HAP-1 (cell line): ENCODE results near the gene PHKG1.
A peak's percentile ranks its signal among the peaks of the same experiment; 100 is the strongest.
"Not testable (repeated sequence)": the region's sequence is repeated elsewhere in the genome, so short reads cannot be mapped to it uniquely, and the experiment has no call there.

Experiments
- DNase-seq, 2 experiments: peaks; one replicate each; pipeline ENCODE4 v3.0.0-alpha.2; 2016 to 2020; ENCODE audit warnings: low spot score in 2 of 2
- H3K27me3 ChIP-seq: fragments of 250-450 bp; sonication (Bioruptor Pico); 2 replicates; pipeline ENCODE4 v1.5.1; 2020; ENCODE audit warnings: low read depth, mild to moderate bottlenecking, moderate library complexity
- H3K36me3 ChIP-seq: fragments of 250-450 bp; sonication (Bioruptor Pico); replicated peaks from 2 replicates; pipeline ENCODE4 v1.5.1; 2020; ENCODE audit warnings: mild to moderate bottlenecking
- H3K4me1 ChIP-seq: fragments of 250-450 bp; sonication (Bioruptor Pico); 2 replicates; pipeline ENCODE4 v1.5.1; 2020; ENCODE audit warnings: mild to moderate bottlenecking
- H3K4me3 ChIP-seq: fragments of 250-450 bp; sonication (Bioruptor Pico); 2 replicates; pipeline ENCODE4 v1.5.1; 2020; ENCODE audit warnings: mild to moderate bottlenecking, moderate library complexity
- H3K9me3 ChIP-seq: fragments of 250-450 bp; sonication (Bioruptor Pico); 2 replicates; pipeline ENCODE4 v1.5.1; 2020; ENCODE audit warnings: mild to moderate bottlenecking, moderate library complexity
- in situ Hi-C: fragments of 300-500 bp; cut with MboI; formaldehyde crosslinking; loops from 3 replicates; pipeline ENCODE4 v1.14.3; 2020; ENCODE audit warnings: low sequenced_read_pairs, inconsistent platforms, mixed read lengths

PHKG1 gene

DNA sequence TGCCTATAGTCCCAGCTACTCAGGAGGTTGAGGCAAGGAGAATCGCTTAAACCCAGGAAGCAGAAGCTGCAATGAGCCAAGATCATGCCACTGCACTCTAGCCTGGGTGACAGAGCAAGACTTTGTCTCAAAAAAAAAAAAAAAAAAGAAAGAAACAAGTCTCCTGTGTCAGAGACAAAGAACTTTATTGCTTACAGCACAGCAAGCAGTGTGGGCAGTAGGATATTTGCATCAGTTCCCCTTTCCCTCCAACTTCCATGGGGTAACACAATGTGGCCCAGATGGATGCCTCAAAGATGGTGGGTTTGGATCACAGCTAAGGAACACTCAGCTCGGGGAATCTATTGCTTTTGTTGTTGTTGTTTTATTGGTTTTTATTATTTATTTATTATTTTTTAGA, 47.0 kb downstream of the PHKG1 start:
- H3K36me3 ChIP-seq, H3K9me3 ChIP-seq: not testable (repeated sequence)

GRCh38 chr7:56040730-56041129, 52.0 kb downstream of the PHKG1 start:
- no peaks in the 10 kb centered on the region for H3K9me3 ChIP-seq
- no peaks in the 10 kb centered on the region for H3K27me3 ChIP-seq
- H3K4me3 ChIP-seq = no peak overlapping the region
- no peaks in the 10 kb centered on the region for H3K4me1 ChIP-seq
- in situ Hi-C loops = no loop called here
- DNase-seq = no peak
- H3K36me3 ChIP-seq = 0 out of 2 replicates have a peak, but pooled peaks cover 3% of the 10 kb centered on the region

More for the DNA sequence above, 47.0 kb downstream of the PHKG1 start:
- in situ Hi-C loops, DNase-seq, H3K27me3 ChIP-seq, H3K4me3 ChIP-seq: not testable (repeated sequence)
- H3K4me1 ChIP-seq = peaks cover 36% of the 10 kb centered on the region

GRCh38 chr7:56033671-56034432, 58.9 kb downstream of the PHKG1 start:
- peak overlapping the region; percentile 54 for H3K4me3 ChIP-seq
- H3K4me1 ChIP-seq = no peaks in the 10 kb centered on the region
- in situ Hi-C loops = no loop called here
- H3K27me3 ChIP-seq = no peaks in the 10 kb centered on the region
- peaks cover 25% of the 10 kb centered on the region for H3K36me3 ChIP-seq
- H3K9me3 ChIP-seq = no peaks in the 10 kb centered on the region
- DNase-seq = peak; percentile 87 to 92

DNA sequence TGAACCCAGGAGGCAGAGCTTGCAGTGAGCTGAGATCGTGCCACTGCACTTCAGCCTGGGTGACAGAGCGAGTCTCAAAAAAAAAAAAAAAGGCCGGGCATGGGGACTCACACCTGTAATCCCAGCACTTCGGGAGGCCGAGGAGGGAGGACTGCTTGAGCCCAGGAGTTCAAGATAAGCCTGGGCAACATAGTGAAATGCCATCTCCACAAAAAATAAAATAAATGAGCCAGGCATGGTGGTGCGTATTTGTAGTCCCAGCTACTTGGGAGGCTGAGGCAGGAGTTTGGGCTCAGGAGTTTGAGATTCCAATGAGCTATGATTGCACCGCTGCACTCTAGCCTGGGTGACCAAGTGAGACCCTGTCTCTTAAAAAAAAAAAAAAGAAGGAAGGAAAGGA, 60.2 kb downstream of the PHKG1 start:
- peaks cover 34% of the 10 kb centered on the region for H3K36me3 ChIP-seq
- H3K4me1 ChIP-seq, in situ Hi-C loops, H3K27me3 ChIP-seq, H3K9me3 ChIP-seq, DNase-seq: not testable (repeated sequence)
- peak overlapping the region; percentile 54; the same call in 1 of the 2 replicates for H3K4me3 ChIP-seq

DNA sequence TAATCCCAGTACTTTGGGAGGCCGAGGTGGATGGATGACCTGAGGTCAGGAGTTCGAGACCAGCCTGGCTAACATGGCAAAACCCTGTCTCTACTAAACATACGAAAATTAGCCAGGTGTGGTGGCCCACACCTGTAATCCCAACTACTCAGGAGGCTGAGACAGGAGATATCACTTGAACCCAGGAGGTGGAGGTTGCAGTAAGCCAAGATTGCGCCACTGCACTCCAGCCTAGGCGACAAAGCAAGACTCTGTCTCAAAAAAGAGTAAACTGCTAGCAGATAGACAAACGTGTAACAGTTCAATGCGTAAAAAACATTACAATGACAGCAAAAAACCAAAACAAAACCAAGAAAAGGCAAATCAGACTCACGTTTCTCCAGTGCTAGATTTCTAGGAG, 61.2 kb downstream of the PHKG1 start:
- in situ Hi-C loops, DNase-seq, H3K9me3 ChIP-seq, H3K27me3 ChIP-seq, H3K4me3 ChIP-seq, H3K4me1 ChIP-seq: not testable (repeated sequence)
- H3K36me3 ChIP-seq = peaks cover 45% of the 10 kb centered on the region

DNA sequence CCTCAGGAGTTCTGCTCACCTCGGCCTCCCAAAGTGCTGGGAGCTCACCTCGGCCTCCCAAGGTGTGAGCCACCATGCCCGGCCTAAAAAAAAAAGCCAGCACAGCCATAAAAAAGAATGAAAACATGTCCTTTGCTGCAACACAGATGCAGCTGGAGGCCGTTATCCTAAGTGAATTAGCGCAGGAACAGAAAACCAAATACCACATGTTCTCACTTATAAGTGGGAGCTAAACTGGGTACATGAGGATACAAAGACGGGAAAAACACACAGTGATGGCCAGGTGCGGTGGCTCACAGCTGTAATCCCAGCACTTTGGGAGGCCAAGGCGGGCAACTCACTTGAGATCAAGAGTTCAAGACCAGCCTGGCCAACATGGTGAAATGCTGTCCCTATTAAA, 62.4 kb downstream of the PHKG1 start:
- H3K27me3 ChIP-seq = no peaks in the 10 kb centered on the region
- in situ Hi-C loops = no loop called here
- DNase-seq = no peak
- H3K4me1 ChIP-seq = no peaks in the 10 kb centered on the region
- H3K4me3 ChIP-seq = no peak overlapping the region
- peaks cover 53% of the 10 kb centered on the region for H3K36me3 ChIP-seq
- no peaks in the 10 kb centered on the region for H3K9me3 ChIP-seq
